UCSD-AML1 (cell line): ENCODE results near the gene PMIS2.

Source experiments
- DNase-seq: peaks from one replicate; lab custom pipeline; 2025; ENCODE audit not compliant: unreplicated experiment; lab: John Stamatoyannopoulos, UW

PMIS2 gene

GRCh38 chr19:35623327-35624010 is 37.5 kb downstream of the PMIS2 start:
- no peak for DNase-seq

- DNase-seq, result no peak
These were observed 42.2 kb downstream of the PMIS2 start for GRCh38 chr19:35628264-35628564.

- peak; percentile 96 for DNase-seq
These were observed 42.8 kb downstream of the PMIS2 start, which contains the start of gene RBM42 for GRCh38 chr19:35628565-35629331. RBM42 (plus strand) TSS chr19:35629036; CDS start chr19:35629154, 118 bp downstream.

- DNase-seq, result no peak
These were observed 43.3 kb downstream of the PMIS2 start for GRCh38 chr19:35629332-35629633.

GRCh38 chr19:35633727-35634440 is 47.9 kb downstream of the PMIS2 start:
- no peak for DNase-seq

- no peak for DNase-seq
These were observed 50.7 kb downstream of the PMIS2 start for GRCh38 chr19:35636651-35637050.
